Thyroid gland (tissue), 4 donors: ENCODE results near the gene SLC25A45. TPM values are rescaled to one million over a fixed set of nuclear protein-coding genes. Genes with fewer than 3 reads are reported as not detected.

Experiments
- DNase-seq, 2 donors: peaks; one replicate each; pipeline ENCODE4 v3.0.0-alpha.2; 2019
- H3K27ac ChIP-seq, 3 donors: fragments of 200-600 bp; sonication (generic); 1 replicate in 2 of 3; 2 replicates in 1 of 3; pipeline ENCODE4 v1.5.1; 2016 to 2019; ENCODE audit warnings: mild to moderate bottlenecking in 1 of 3, moderate library complexity in 1 of 3
- H3K27me3 ChIP-seq: fragments of 200-600 bp; sonication (generic); one replicate; pipeline ENCODE4 v1.5.1; 2019
- H3K36me3 ChIP-seq, 2 donors: fragments of 200-600 bp; sonication (generic); one replicate each; pipeline ENCODE4 v1.5.1; 2016 to 2019
- H3K4me1 ChIP-seq, 2 donors: fragments of 200-600 bp; sonication (generic); one replicate each; pipeline ENCODE4 v1.5.1; 2017 to 2019
- H3K4me3 ChIP-seq, 3 donors: fragments of 200-600 bp; sonication (generic); replicated peaks in 1 of 3; 1 replicate in 2 of 3; 2 replicates in 1 of 3; pipeline ENCODE4 v1.5.1; 2016; ENCODE audit warnings: mild to moderate bottlenecking in 1 of 3
- H3K9me3 ChIP-seq: fragments of 200-600 bp; sonication (generic); one replicate; pipeline ENCODE4 v1.5.1; 2017
- CTCF ChIP-seq, 6 experiments: fragments of 200-600 bp in 3 of 6; fragments of 450-650 bp in 3 of 6; sonication (generic) in 3 of 6; IDR thresholded peaks; one replicate each; pipeline ENCODE4 v1.5.1; 2016 to 2019; ENCODE audit warnings: antibody characterized with exemption in 6 of 6, mild to moderate bottlenecking in 2 of 6, inconsistent platforms in 1 of 6, moderate library complexity in 1 of 6
- POLR2A ChIP-seq, 2 donors: fragments of 450-650 bp; IDR thresholded peaks; one replicate each; pipeline ENCODE4 v1.6.1; 2017; ENCODE audit warnings: antibody characterized with exemption in 2 of 2, mild to moderate bottlenecking in 2 of 2, moderate library complexity in 1 of 2
- WGBS, 2 donors: methylation state at CpG; one replicate each; pipeline ENCODE4 v1.1.5; 2017; 5-methylcytosine and 5-hydroxymethylcytosine counted together
- intact Hi-C: fragments of 100-400 bp; cut with DNase I; formaldehyde crosslinking; loops from one replicate; pipeline ENCODE4 v1.15.1; 2023
- total RNA-seq, 4 donors: library from RNA; depleted of rRNA; stranded (reverse); fragments of >200 nt; gene quantifications; one replicate each; pipeline ENCODE4 v1.2.3, GENCODE V29; 2016

SLC25A45 gene
- total RNA-seq, 4 donors from 2014 or later = 13.0 to 28.0 (median 20.9) TPM

- Histone ChIP-seq H3K4me1 (peaks cover 14 to 19% of the 10 kb centered on the region in 2 donors), H3K27ac (no peak overlapping the region), H3K27me3 (no peaks in the 10 kb centered on the region), H3K4me3 (no peak overlapping the region), H3K36me3 (no peaks in the 10 kb centered on the region), H3K9me3 (no peaks in the 10 kb centered on the region)
- 89 to 94% methylated on average over 8 of the region's 8 CpGs for WGBS, 2 donors
- TF ChIP-seq POLR2A (IDR thresholded peaks at IDR 0.05) = no peak
- DNase-seq = no peak
- intact Hi-C loops = no loop called here
Measured at GRCh38 chr11:65357856-65358356, 24.5 kb downstream of the SLC25A45 start.

GRCh38 chr11:65356394-65356972 lies 26.0 kb downstream of the SLC25A45 start:
- Histone ChIP-seq H3K4me3 (no peak overlapping the region), H3K4me1 (peaks cover 12 to 19% of the 10 kb centered on the region in 2 donors), H3K36me3 (peaks cover 12% of the 10 kb centered on the region in 2 donors), H3K27me3 (no peaks in the 10 kb centered on the region), H3K9me3 (no peaks in the 10 kb centered on the region), H3K27ac (no peak overlapping the region)
- 81 to 83% methylated on average over 16 to 20 of the region's 30 CpGs for WGBS, 2 donors
- TF ChIP-seq CTCF (IDR thresholded peaks at IDR 0.05) = no peak
- TF ChIP-seq POLR2A (IDR thresholded peaks at IDR 0.05) = no peak
- DNase-seq = peak; percentile 20 to 38
- intact Hi-C loops = no loop called here

- intact Hi-C loops = no loop called here
- TF ChIP-seq CTCF (IDR thresholded peaks at IDR 0.05) (no peak), POLR2A (IDR thresholded peaks at IDR 0.05) (no peak)
- peak overlapping the region in 1 of 3 donors; percentile 82 for H3K4me3 ChIP-seq
- no peaks in the 10 kb centered on the region for H3K27me3 ChIP-seq
- DNase-seq = peak; percentile 51
- no peaks in the 10 kb centered on the region for H3K9me3 ChIP-seq
- H3K27ac ChIP-seq = no peak overlapping the region
- H3K4me1 ChIP-seq = peaks cover 12 to 19% of the 10 kb centered on the region in 2 donors
- H3K36me3 ChIP-seq = peaks cover 15 to 18% of the 10 kb centered on the region in 2 donors
- WGBS, 2 donors = 41 to 54% methylated on average over 17 to 34 of the region's 35 CpGs
Measured at GRCh38 chr11:65355776-65356393, 26.6 kb downstream of the SLC25A45 start.

GRCh38 chr11:65355013-65355775 lies 27.3 kb downstream of the SLC25A45 start:
- H3K36me3 ChIP-seq = peaks cover 15 to 25% of the 10 kb centered on the region in 2 donors
- H3K4me3 ChIP-seq = peak overlapping the region; percentile 12 to 82 (median 27)
- DNase-seq = peak; percentile 29 to 35
- no peak for TF ChIP-seq POLR2A (IDR thresholded peaks at IDR 0.05)
- no peaks in the 10 kb centered on the region for H3K9me3 ChIP-seq
- H3K27ac ChIP-seq = no peak overlapping the region
- intact Hi-C loops = no loop called here
- H3K4me1 ChIP-seq = peaks cover 12 to 19% of the 10 kb centered on the region in 2 donors
- no peaks in the 10 kb centered on the region for H3K27me3 ChIP-seq
- WGBS, 2 donors = 3 to 4% methylated on average over 30 of the region's 47 CpGs

GRCh38 chr11:65354265-65355012 lies 28.0 kb downstream of the SLC25A45 start, which contains the start of gene TIGD3:
Gene TIGD3 (plus strand): TSS chr11:65354751. CDS start chr11:65355809, 1,058 bp downstream.
- peak in 1 of 2 donors; percentile 66 for TF ChIP-seq POLR2A (IDR thresholded peaks at IDR 0.05)
- no peak for TF ChIP-seq CTCF (IDR thresholded peaks at IDR 0.05)
- Histone ChIP-seq H3K4me1 (peaks cover 12 to 19% of the 10 kb centered on the region in 2 donors), H3K4me3 (peak within 1 kb of the TSS; percentile 12 to 82 (median 28)), H3K36me3 (peaks cover 21 to 30% of the 10 kb centered on the region in 2 donors), H3K9me3 (no peaks in the 10 kb centered on the region), H3K27ac (no peak within 1 kb of the TSS), H3K27me3 (no peaks in the 10 kb centered on the region)
- 1 to 2% methylated on average over 10 to 19 of the region's 79 CpGs for WGBS, 2 donors
- peak; percentile 98 to 99 for DNase-seq
- intact Hi-C loops = no loop called here
